ENCODE data around the gene RTP5. TPM values are rescaled to one million over a fixed set of nuclear protein-coding genes. Genes with fewer than 3 reads are reported as not detected.

Gene RTP5
- total RNA-seq, 1 experiment from 2014 or later, result not detected

GRCh38 chr2:241885291-241885945, 15.9 kb downstream of the RTP5 start:
- no peak overlapping the region for H3K4me3 ChIP-seq (ENCODE audit: low read length)
- H3K4me2 ChIP-seq (ENCODE audit: low read depth, low read length, poor library complexity, severe bottlenecking), result no peak overlapping the region
- DNase-seq, result no peak
- no peak overlapping the region for H3K9ac ChIP-seq (ENCODE audit: low read length)
- H3K27me3 ChIP-seq (ENCODE audit: low read length), result no peaks in the 10 kb centered on the region
- H3K27ac ChIP-seq (ENCODE audit: low read length), result no peak overlapping the region
- H3K9me2 ChIP-seq (replicated peaks; ENCODE audit: insufficient read depth, low read length), result no peaks in the 10 kb centered on the region
- peaks cover 23% of the 10 kb centered on the region for H3K4me1 ChIP-seq (ENCODE audit: low read length)
- H2AFZ ChIP-seq (ENCODE audit: low read length), result no peak overlapping the region
- H4K20me1 ChIP-seq (ENCODE audit: insufficient read depth, low read depth, low read length), result no peaks in the 10 kb centered on the region
- no peaks in the 10 kb centered on the region for H3K9me3 ChIP-seq (ENCODE audit: low read length)
- no peaks in the 10 kb centered on the region; the same call in 1 of the 2 replicates for H3K36me3 ChIP-seq (ENCODE audit: insufficient read depth, low read length)
- H3K79me2 ChIP-seq (ENCODE audit: low read length), result no peaks in the 10 kb centered on the region

GRCh38 chr2:241885946-241886643, 16.6 kb downstream of the RTP5 start:
- Histone ChIP-seq H3K4me1 (ENCODE audit: low read length) (peaks cover 17% of the 10 kb centered on the region), H3K4me2 (ENCODE audit: low read depth, low read length, poor library complexity, severe bottlenecking) (no peak overlapping the region), H3K79me2 (ENCODE audit: low read length) (no peaks in the 10 kb centered on the region), H3K4me3 (ENCODE audit: low read length) (no peak overlapping the region), H3K9me3 (ENCODE audit: low read length) (no peaks in the 10 kb centered on the region), H2AFZ (ENCODE audit: low read length) (no peak overlapping the region), H4K20me1 (ENCODE audit: insufficient read depth, low read depth, low read length) (no peaks in the 10 kb centered on the region), H3K9me2 (replicated peaks; ENCODE audit: insufficient read depth, low read length) (no peaks in the 10 kb centered on the region), H3K9ac (ENCODE audit: low read length) (no peak overlapping the region), H3K36me3 (ENCODE audit: insufficient read depth, low read length) (no peaks in the 10 kb centered on the region; the same call in 1 of the 2 replicates), H3K27me3 (ENCODE audit: low read length) (no peaks in the 10 kb centered on the region), H3K27ac (ENCODE audit: low read length) (no peak overlapping the region)
- no peak for DNase-seq

GRCh38 chr2:241886840-241887447, 17.4 kb downstream of the RTP5 start:
- no peak for DNase-seq
- no peaks in the 10 kb centered on the region for H3K9me3 ChIP-seq (ENCODE audit: low read length)
- H3K79me2 ChIP-seq (ENCODE audit: low read length), result no peaks in the 10 kb centered on the region
- H4K20me1 ChIP-seq (ENCODE audit: insufficient read depth, low read depth, low read length), result no peaks in the 10 kb centered on the region
- H3K27ac ChIP-seq (ENCODE audit: low read length), result no peak overlapping the region
- H3K9ac ChIP-seq (ENCODE audit: low read length), result no peak overlapping the region
- no peak overlapping the region for H3K4me3 ChIP-seq (ENCODE audit: low read length)
- no peak overlapping the region for H2AFZ ChIP-seq (ENCODE audit: low read length)
- no peaks in the 10 kb centered on the region; the same call in 1 of the 2 replicates for H3K36me3 ChIP-seq (ENCODE audit: insufficient read depth, low read length)
- no peak overlapping the region for H3K4me2 ChIP-seq (ENCODE audit: low read depth, low read length, poor library complexity, severe bottlenecking)
- H3K9me2 ChIP-seq (replicated peaks; ENCODE audit: insufficient read depth, low read length), result no peaks in the 10 kb centered on the region
- H3K4me1 ChIP-seq (ENCODE audit: low read length), result peaks cover 15% of the 10 kb centered on the region
- no peaks in the 10 kb centered on the region for H3K27me3 ChIP-seq (ENCODE audit: low read length)

- Histone ChIP-seq H3K4me3 (ENCODE audit: low read length) (no peak overlapping the region), H3K9me3 (ENCODE audit: low read length) (no peaks in the 10 kb centered on the region), H3K36me3 (ENCODE audit: insufficient read depth, low read length) (no peaks in the 10 kb centered on the region; the same call in 1 of the 2 replicates), H3K27ac (ENCODE audit: low read length) (no peak overlapping the region), H3K79me2 (ENCODE audit: low read length) (no peaks in the 10 kb centered on the region), H3K27me3 (ENCODE audit: low read length) (no peaks in the 10 kb centered on the region), H3K4me1 (ENCODE audit: low read length) (peaks cover 4% of the 10 kb centered on the region), H3K9me2 (replicated peaks; ENCODE audit: insufficient read depth, low read length) (no peaks in the 10 kb centered on the region), H2AFZ (ENCODE audit: low read length) (no peak overlapping the region), H3K9ac (ENCODE audit: low read length) (no peak overlapping the region), H3K4me2 (ENCODE audit: low read depth, low read length, poor library complexity, severe bottlenecking) (no peak overlapping the region), H4K20me1 (ENCODE audit: insufficient read depth, low read depth, low read length) (no peaks in the 10 kb centered on the region)
- DNase-seq, result no peak
Observed at GRCh38 chr2:241887806-241888522, 18.4 kb downstream of the RTP5 start.

DNA sequence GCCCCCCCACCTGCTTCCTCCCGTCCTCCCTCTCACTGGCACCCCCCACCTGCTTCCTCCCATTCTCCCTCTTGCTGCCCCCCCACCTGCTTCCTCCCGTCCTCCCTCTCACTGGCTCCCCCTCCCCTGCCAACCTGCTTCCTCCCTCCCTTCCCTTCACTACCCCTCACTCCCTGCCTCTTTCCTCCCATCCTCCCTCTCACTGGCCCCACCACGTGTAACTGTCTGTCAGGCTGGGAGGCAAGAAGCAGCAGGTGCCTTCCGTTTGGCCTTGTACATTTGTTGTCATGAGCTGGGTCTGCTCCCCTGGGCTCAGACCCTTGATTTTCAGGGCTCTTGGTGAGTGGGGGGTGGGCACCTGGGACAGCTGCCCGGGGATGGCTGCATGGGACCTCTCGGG, 19.1 kb downstream of the RTP5 start:
- no peak overlapping the region for H3K9ac ChIP-seq (ENCODE audit: low read length)
- H3K27me3 ChIP-seq (ENCODE audit: low read length), result no peaks in the 10 kb centered on the region
- no peaks in the 10 kb centered on the region for H3K4me1 ChIP-seq (ENCODE audit: low read length)
- no peak for DNase-seq
- H3K4me3 ChIP-seq (ENCODE audit: low read length), result no peak overlapping the region
- no peak overlapping the region for H3K27ac ChIP-seq (ENCODE audit: low read length)
- H3K4me2 ChIP-seq (ENCODE audit: low read depth, low read length, poor library complexity, severe bottlenecking), result no peak overlapping the region
- no peaks in the 10 kb centered on the region for H4K20me1 ChIP-seq (ENCODE audit: insufficient read depth, low read depth, low read length)
- no peak overlapping the region for H2AFZ ChIP-seq (ENCODE audit: low read length)
- H3K9me3 ChIP-seq (ENCODE audit: low read length), result no peaks in the 10 kb centered on the region
- H3K79me2 ChIP-seq (ENCODE audit: low read length), result no peaks in the 10 kb centered on the region
- no peaks in the 10 kb centered on the region; the same call in 1 of the 2 replicates for H3K36me3 ChIP-seq (ENCODE audit: insufficient read depth, low read length)
- no peaks in the 10 kb centered on the region for H3K9me2 ChIP-seq (replicated peaks; ENCODE audit: insufficient read depth, low read length)

DNA sequence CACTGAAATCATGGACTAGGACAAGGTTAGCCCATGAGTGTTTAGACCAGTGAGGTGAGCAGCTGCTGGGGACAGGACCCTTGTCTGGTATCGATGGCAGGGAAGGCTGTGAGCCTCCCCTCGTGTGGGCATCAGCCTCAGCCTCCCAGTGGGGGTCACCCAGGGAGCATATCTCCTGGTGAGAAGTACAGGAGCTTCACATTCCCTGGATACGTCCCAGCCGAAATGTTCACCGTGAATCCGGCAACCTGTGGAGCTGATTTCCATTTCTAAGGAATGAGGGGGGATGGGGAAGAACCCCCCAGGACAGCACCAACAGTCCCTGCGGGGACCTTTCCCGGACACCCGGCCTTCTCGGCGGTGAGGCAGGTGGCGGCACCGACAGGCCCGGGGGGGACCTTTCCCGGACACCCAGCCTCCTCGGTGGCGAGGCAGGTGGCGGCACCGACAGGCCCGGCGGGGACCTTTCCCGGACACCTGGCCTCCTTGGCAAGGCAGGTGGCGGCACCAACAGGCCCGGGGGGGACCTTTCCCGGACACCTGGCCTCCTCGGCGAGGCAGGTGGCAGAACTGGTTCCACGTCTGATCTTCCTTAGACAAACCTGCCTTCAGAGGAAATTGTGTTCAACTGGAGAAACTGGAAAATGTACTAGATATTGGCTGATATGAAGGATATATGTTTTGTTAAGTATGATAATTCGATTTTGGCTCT, 21.2 kb downstream of the RTP5 start:
- H3K9me3 ChIP-seq (ENCODE audit: low read length), result no peaks in the 10 kb centered on the region; the same call in 1 of the 2 replicates
- H2AFZ ChIP-seq (ENCODE audit: low read length), result no peak overlapping the region
- H3K4me1 ChIP-seq (ENCODE audit: low read length), result no peaks in the 10 kb centered on the region
- H3K4me2 ChIP-seq (ENCODE audit: low read depth, low read length, poor library complexity, severe bottlenecking), result no peak overlapping the region
- H3K9ac ChIP-seq (ENCODE audit: low read length), result no peak overlapping the region
- H3K27ac ChIP-seq (ENCODE audit: low read length), result no peak overlapping the region
- H3K79me2 ChIP-seq (ENCODE audit: low read length), result no peaks in the 10 kb centered on the region
- no peaks in the 10 kb centered on the region for H4K20me1 ChIP-seq (ENCODE audit: insufficient read depth, low read depth, low read length)
- DNase-seq, result no peak
- no peaks in the 10 kb centered on the region for H3K27me3 ChIP-seq (ENCODE audit: low read length)
- no peak overlapping the region for H3K4me3 ChIP-seq (ENCODE audit: low read length)
- H3K36me3 ChIP-seq (ENCODE audit: insufficient read depth, low read length), result no peaks in the 10 kb centered on the region
- H3K9me2 ChIP-seq (replicated peaks; ENCODE audit: insufficient read depth, low read length), result no peaks in the 10 kb centered on the region

GRCh38 chr2:241891315-241891987, 21.9 kb downstream of the RTP5 start:
- Histone ChIP-seq H3K9me2 (replicated peaks; ENCODE audit: insufficient read depth, low read length) (no peaks in the 10 kb centered on the region), H3K27ac (ENCODE audit: low read length) (no peak overlapping the region), H3K4me3 (ENCODE audit: low read length) (no peak overlapping the region), H3K27me3 (ENCODE audit: low read length) (no peaks in the 10 kb centered on the region), H3K4me2 (ENCODE audit: low read depth, low read length, poor library complexity, severe bottlenecking) (no peak overlapping the region), H3K4me1 (ENCODE audit: low read length) (no peaks in the 10 kb centered on the region), H3K79me2 (ENCODE audit: low read length) (no peaks in the 10 kb centered on the region), H4K20me1 (ENCODE audit: insufficient read depth, low read depth, low read length) (no peaks in the 10 kb centered on the region), H2AFZ (ENCODE audit: low read length) (no peak overlapping the region), H3K9me3 (ENCODE audit: low read length) (no peaks in the 10 kb centered on the region; the same call in 1 of the 2 replicates), H3K36me3 (ENCODE audit: insufficient read depth, low read length) (no peaks in the 10 kb centered on the region), H3K9ac (ENCODE audit: low read length) (no peak overlapping the region)
- no peak for DNase-seq

Measured in Karpas-422 (cell line).